ENCODE results near the gene RALGPS1.
"Not testable (repeated sequence)": the region's sequence is repeated elsewhere in the genome, so short reads cannot be mapped to it uniquely, and the experiment has no call there.

RALGPS1 gene

GRCh38 chr9:126988857-126989256 is 74.3 kb downstream of the RALGPS1 start:
- no peak for DNase-seq (ENCODE audit: low spot score)

GRCh38 chr9:126989847-126990842 is 75.6 kb downstream of the RALGPS1 start:
- no peak for DNase-seq (ENCODE audit: low spot score)

- DNase-seq (ENCODE audit: low spot score), result no peak
Measured at GRCh38 chr9:126991183-126991582, 76.6 kb downstream of the RALGPS1 start.

GRCh38 chr9:126992427-126992826 is 77.8 kb downstream of the RALGPS1 start:
- DNase-seq (ENCODE audit: low spot score), result no peak

- DNase-seq (ENCODE audit: low spot score), result no peak
Measured at GRCh38 chr9:126999315-127000068, 84.9 kb downstream of the RALGPS1 start.

- DNase-seq (ENCODE audit: low spot score), result no peak
Measured at GRCh38 chr9:127004946-127005769, 90.6 kb downstream of the RALGPS1 start.

- DNase-seq (ENCODE audit: low spot score), result no peak
Measured at GRCh38 chr9:127005770-127006314, 91.3 kb downstream of the RALGPS1 start.

- no peak for DNase-seq (ENCODE audit: low spot score)
Measured at GRCh38 chr9:127007638-127008037, 93.1 kb downstream of the RALGPS1 start.

- DNase-seq (ENCODE audit: low spot score), result no peak
Measured at GRCh38 chr9:127008076-127008475, 93.5 kb downstream of the RALGPS1 start.

- no peak for DNase-seq (ENCODE audit: low spot score)
Measured at GRCh38 chr9:127011772-127012171, 97.2 kb downstream of the RALGPS1 start.

- no peak for DNase-seq (ENCODE audit: low spot score)
Measured at GRCh38 chr9:127012250-127012649, 97.7 kb downstream of the RALGPS1 start.

- DNase-seq (ENCODE audit: low spot score), result no peak
Measured at GRCh38 chr9:127013597-127013996, 99.0 kb downstream of the RALGPS1 start.

- no peak for DNase-seq (ENCODE audit: low spot score)
Measured at GRCh38 chr9:127014216-127014909, 99.8 kb downstream of the RALGPS1 start.

- no peak for DNase-seq (ENCODE audit: low spot score)
Measured at GRCh38 chr9:127014910-127015540, 100.4 kb downstream of the RALGPS1 start.

- no peak for DNase-seq (ENCODE audit: low spot score)
Measured at GRCh38 chr9:127015921-127016512, 101.4 kb downstream of the RALGPS1 start.

- not testable (repeated sequence) for DNase-seq (ENCODE audit: low spot score)
Measured at GRCh38 chr9:127017979-127018378, 103.4 kb downstream of the RALGPS1 start.

GRCh38 chr9:127018935-127019334 is 104.4 kb downstream of the RALGPS1 start:
- no peak for DNase-seq (ENCODE audit: low spot score)

GRCh38 chr9:127020036-127020801 is 105.6 kb downstream of the RALGPS1 start:
- no peak for DNase-seq (ENCODE audit: low spot score)

- no peak for DNase-seq (ENCODE audit: low spot score)
Measured at GRCh38 chr9:127020802-127021078, 106.2 kb downstream of the RALGPS1 start.
